ENCODE data around the gene PLK5.
"Not testable (repeated sequence)": the region's sequence is repeated elsewhere in the genome, so short reads cannot be mapped to it uniquely, and the experiment has no call there.

Gene PLK5

DNA sequence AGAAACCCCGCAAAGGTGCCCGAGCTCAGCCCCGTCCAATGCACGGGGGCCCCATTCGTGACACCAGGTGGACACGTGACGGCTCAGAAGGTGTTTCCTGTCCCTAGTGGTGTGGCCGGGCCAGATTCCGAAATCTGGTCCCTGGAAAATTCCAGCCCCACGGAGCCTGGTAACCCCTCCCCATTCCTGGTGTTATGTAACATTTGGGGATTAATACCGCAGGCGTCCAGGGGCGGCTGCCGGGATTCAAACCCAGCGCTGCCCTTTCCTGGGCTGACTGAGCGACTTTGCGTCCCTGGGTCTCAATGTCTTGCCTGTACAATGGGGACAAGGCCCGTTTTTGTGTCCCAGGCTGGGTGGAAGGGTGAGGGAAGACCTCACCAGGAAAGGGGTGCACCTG is 1.0 kb upstream of the PLK5 start:
- H3K27ac Mint-ChIP-seq = no peak overlapping the region

DNA sequence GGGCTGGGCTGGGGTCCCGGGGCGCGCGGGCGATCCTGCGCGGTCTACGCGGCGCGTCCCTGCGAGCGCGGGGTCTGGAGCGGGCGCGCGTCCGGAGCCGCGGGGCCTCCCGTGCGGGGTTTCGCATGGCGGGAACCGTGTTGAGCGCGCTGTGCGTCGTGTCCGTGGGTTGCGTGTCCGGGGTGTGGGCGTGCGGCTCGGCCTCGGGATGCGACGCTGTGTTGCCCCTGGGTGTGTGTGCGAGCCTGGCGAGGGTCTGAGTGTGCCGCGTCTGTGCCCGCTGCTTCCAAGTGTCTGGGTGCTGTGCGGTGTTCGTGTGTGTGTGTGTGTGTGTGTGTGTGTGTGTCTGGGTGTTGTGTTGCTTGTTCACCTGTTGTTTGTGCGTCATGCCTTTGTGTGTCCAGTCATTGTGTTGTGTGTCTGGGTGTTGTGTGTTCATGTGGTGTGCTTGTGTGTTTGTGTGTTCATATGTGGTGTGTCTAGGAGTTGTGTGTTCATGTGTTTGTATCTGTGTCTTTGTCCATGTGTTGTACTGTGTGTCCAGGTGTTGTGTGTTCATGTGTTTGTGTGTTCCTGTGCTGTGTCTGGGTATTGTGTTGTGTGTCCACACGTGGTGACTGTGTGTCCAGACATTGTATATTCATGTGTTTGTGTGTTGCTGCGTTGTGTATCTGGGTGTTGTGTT is 552 bp downstream of the PLK5 start:
- no peak overlapping the region for H3K4me3 Mint-ChIP-seq

More for the DNA sequence above, 1.0 kb upstream of the PLK5 start:
- Mint-ChIP-seq H3K27me3 (ENCODE audit: low read depth) (peaks cover 26% of the 10 kb centered on the region), H3K9me3 (no peaks in the 10 kb centered on the region), H3K4me3 (no peak overlapping the region), H3K4me1 (ENCODE audit: low read depth) (no peaks in the 10 kb centered on the region), H3K36me3 (ENCODE audit: low read depth) (no peaks in the 10 kb centered on the region)

DNA sequence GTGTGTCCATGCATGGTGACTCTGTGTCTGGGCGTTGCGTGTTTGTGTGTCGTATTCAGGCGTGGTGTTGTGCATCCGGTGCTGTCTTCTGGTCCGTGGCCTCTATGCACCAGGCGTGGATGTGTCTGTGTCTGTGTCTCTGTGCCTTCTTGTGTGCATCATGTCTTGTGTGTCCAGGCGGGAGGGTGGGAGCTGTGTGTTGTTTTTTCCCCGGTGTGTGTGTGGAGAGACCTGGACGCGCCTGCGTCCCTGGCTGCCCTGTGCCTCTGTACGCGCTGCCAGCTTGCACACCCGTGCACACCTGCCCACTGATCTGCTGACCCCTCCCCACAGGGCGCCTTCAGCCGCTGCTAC is 1.1 kb downstream of the PLK5 start:
- H3K4me3 Mint-ChIP-seq = no peak overlapping the region
- no peaks in the 10 kb centered on the region for H3K4me1 Mint-ChIP-seq (ENCODE audit: low read depth)
- H3K27me3 Mint-ChIP-seq (ENCODE audit: low read depth) = peaks cover 26% of the 10 kb centered on the region
- H3K9me3 Mint-ChIP-seq = no peaks in the 10 kb centered on the region
- no peaks in the 10 kb centered on the region for H3K36me3 Mint-ChIP-seq (ENCODE audit: low read depth)
- H3K27ac Mint-ChIP-seq = no peak overlapping the region

More for the DNA sequence above, 552 bp downstream of the PLK5 start:
- Mint-ChIP-seq H3K27ac (no peak overlapping the region), H3K4me1 (ENCODE audit: low read depth) (no peaks in the 10 kb centered on the region), H3K36me3 (ENCODE audit: low read depth) (no peaks in the 10 kb centered on the region), H3K27me3 (ENCODE audit: low read depth) (peaks cover 26% of the 10 kb centered on the region), H3K9me3 (no peaks in the 10 kb centered on the region)

DNA sequence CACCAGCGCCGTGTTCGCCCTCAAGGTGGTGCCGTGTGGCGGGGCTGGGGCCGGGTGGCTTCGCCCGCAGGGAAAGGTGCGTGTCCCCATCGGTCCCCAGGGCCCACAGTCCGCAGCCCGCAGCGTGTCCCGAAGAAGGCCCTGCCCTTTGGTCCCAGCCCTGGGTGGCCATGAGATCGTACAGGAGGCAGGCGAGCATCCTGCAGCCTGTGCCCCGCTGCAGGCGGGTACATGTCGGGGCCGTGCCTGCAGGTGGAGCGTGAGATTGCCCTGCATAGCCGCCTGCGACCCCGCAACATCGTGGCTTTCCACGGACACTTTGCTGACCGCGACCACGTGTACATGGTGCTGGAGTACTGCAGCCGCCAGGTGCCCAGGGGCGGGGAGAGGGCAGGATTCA is 1.5 kb downstream of the PLK5 start:
- no peak overlapping the region for H3K27ac Mint-ChIP-seq
- no peaks in the 10 kb centered on the region for H3K36me3 Mint-ChIP-seq (ENCODE audit: low read depth)
- no peak overlapping the region for H3K4me3 Mint-ChIP-seq
- H3K27me3 Mint-ChIP-seq (ENCODE audit: low read depth) = peaks cover 26% of the 10 kb centered on the region
- H3K9me3 Mint-ChIP-seq = no peaks in the 10 kb centered on the region
- H3K4me1 Mint-ChIP-seq (ENCODE audit: low read depth) = no peaks in the 10 kb centered on the region

DNA sequence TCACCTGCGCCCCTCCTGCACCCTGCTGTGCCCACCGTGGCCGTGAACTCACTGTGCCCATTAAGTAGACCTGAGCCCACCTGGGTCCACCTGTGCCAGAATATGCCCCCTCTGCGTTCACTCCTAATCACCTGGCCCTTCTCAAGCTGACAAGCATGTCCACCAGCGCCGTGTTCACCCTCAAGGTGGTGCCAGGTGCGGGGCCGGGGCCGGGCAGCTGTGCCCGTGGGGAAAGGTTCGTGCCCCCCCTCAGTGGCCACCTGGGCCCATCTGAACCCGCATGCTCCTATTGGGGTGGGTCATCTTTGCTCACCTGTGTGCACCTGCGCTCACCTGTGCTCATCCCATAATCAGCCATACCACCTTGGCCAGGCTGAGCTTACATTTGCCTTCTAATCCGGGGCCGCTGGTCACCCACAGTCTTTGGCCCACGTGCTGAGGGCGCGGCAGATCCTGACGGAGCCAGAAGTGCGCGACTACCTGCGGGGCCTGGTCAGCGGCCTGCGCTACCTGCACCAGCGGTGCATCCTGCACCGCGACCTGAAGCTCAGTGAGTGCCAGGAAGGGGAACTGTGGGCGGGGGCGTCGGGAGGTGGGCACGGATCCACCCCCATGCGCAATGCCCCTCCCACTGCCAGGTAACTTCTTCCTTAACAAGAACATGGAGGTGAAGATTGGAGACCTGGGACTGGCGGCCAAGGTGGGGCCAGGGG is 2.3 kb downstream of the PLK5 start:
- no peak overlapping the region for H3K27ac Mint-ChIP-seq

DNA sequence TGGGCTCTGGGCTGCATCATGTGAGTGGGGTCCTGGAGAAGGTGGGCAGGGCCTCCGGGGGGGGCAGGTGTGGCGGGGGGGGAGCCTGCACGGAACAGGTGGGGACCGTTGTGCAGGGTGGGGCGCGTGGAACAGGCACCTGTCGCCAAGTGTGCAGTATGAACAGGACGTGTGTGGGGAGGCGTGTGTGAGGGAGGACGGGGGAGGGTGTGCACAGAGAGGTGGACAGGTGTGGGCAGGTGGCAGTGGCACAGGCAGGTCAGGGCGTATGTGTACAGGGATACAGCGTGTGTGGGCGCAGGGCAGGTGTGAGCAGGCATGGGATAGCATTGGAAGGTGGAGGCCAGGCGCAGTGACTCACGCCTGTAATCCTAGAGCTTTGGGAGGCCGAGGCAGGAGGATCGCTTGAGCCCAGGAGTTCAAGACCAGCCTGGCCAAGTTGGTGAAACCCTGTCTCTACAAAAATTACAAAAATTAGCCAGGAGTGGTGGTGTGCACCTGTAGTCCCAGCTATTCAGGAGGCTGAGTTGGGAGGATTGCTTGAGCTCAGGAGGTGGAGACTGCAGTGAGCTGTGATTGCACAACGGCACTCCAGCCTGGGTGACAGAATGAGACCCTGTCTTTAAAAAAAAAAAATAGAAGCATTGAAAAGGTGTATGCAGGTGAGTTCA is 3.2 kb downstream of the PLK5 start:
- H3K4me3 Mint-ChIP-seq = no peak overlapping the region
- peaks cover 26% of the 10 kb centered on the region for H3K27me3 Mint-ChIP-seq (ENCODE audit: low read depth)
- H3K27ac Mint-ChIP-seq = no peak overlapping the region
- H3K4me1 Mint-ChIP-seq (ENCODE audit: low read depth) = no peaks in the 10 kb centered on the region
- no peaks in the 10 kb centered on the region for H3K36me3 Mint-ChIP-seq (ENCODE audit: low read depth)
- no peaks in the 10 kb centered on the region for H3K9me3 Mint-ChIP-seq

More for the DNA sequence above, 2.3 kb downstream of the PLK5 start:
- Mint-ChIP-seq H3K9me3 (no peaks in the 10 kb centered on the region), H3K4me1 (ENCODE audit: low read depth) (no peaks in the 10 kb centered on the region), H3K36me3 (ENCODE audit: low read depth) (no peaks in the 10 kb centered on the region), H3K27me3 (ENCODE audit: low read depth) (peaks cover 26% of the 10 kb centered on the region), H3K4me3 (no peak overlapping the region)

DNA sequence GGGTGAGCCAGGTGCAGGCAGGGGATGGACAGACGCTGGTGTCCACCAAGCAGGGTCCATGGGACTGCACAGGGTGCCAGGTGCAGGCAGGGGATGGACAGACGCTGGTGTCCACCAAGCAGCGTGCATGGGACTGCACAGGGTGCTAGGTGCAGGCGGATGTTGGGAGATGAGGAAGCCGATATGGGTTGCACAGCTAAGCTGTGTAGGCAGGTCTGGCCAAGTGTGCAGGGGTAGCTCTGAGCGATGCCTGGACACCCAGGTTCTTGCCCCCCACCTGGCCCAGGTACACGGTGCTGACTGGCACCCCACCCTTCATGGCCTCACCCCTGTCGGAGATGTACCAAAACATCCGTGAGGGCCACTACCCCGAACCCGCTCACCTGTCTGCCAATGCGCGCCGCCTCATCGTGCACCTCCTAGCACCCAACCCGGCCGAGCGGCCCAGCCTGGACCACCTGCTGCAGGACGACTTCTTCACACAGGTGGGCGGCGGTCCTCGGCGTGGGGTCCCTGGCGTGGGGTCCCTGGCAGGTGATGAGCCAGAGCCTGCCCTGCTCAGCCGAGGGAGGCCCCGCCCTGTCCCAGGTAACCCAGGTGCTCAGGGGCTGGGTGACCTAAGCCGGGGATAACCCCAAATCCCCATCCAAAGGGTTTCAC is 3.9 kb downstream of the PLK5 start:
- Mint-ChIP-seq H3K4me3 (no peak overlapping the region), H3K27ac (no peak overlapping the region), H3K36me3 (ENCODE audit: low read depth) (no peaks in the 10 kb centered on the region), H3K9me3 (no peaks in the 10 kb centered on the region), H3K4me1 (ENCODE audit: low read depth) (no peaks in the 10 kb centered on the region), H3K27me3 (ENCODE audit: low read depth) (peaks cover 26% of the 10 kb centered on the region)

DNA sequence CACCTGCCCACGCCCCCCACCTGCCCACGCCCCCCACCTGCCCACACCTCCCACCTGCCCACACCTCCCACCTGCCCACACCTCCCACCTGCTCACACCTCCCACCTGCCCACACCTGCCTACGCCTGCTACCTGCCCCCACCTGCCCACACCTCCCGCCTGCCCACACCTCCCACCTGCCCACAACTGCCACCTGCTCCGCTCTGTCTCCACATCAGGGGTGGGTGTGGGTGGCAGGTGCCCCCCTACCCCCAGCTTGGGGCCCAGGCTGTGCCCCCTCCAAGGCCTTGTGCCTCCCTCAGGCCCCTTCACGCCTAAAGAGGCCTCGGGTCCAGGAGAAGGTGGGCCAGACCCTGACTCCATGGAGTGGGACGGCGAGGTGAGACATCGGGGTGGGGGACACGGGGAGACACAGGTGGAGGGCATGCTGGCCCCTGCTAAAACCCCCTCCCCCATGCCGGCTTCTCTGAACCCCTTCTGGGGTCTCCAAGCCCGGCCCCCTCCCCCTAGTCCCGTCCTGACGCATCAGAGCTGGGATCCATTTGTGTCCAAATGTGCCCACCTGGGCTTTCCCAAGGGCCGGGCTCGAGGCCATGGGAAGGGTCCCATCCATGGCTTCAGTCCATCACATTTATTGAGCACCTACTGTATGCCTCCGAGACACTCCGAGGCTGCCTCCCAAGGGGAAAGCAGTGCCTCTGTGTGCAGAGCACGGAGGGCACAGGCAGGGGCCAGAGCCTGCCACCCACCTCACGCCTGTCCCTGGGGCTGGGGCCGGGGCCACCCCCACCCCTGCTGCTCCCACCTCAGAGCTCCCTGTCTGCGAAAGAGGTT is 4.9 kb downstream of the PLK5 start:
- Mint-ChIP-seq H3K4me1 (ENCODE audit: low read depth) (no peaks in the 10 kb centered on the region), H3K9me3 (no peaks in the 10 kb centered on the region), H3K4me3 (no peak overlapping the region), H3K36me3 (ENCODE audit: low read depth) (no peaks in the 10 kb centered on the region), H3K27ac (no peak overlapping the region), H3K27me3 (ENCODE audit: low read depth) (peaks cover 18% of the 10 kb centered on the region)

DNA sequence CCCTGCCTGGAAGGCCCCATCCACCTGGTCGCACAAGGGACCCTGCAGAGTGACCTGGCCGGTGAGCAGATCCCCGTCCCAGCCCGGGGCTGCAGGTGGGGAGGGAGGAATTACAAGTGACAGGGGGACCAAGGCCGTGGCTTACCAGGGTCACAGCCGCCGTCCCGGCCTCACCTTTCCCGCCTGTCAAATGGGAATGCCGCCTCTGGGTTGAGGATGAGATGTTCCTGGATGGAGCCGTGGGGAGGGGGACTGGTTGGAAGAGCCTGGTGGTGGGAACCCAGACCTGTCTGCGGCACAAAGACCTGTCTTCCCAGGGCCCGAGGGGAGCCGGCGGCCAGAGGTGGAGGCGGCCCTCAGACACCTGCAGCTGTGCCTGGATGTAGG is 5.5 kb downstream of the PLK5 start:
- H3K9me3 Mint-ChIP-seq = no peaks in the 10 kb centered on the region
- no peaks in the 10 kb centered on the region for H3K4me1 Mint-ChIP-seq (ENCODE audit: low read depth)
- no peak overlapping the region for H3K4me3 Mint-ChIP-seq
- peaks cover 15% of the 10 kb centered on the region for H3K27me3 Mint-ChIP-seq (ENCODE audit: low read depth)
- no peak overlapping the region for H3K27ac Mint-ChIP-seq
- no peaks in the 10 kb centered on the region for H3K36me3 Mint-ChIP-seq (ENCODE audit: low read depth)

DNA sequence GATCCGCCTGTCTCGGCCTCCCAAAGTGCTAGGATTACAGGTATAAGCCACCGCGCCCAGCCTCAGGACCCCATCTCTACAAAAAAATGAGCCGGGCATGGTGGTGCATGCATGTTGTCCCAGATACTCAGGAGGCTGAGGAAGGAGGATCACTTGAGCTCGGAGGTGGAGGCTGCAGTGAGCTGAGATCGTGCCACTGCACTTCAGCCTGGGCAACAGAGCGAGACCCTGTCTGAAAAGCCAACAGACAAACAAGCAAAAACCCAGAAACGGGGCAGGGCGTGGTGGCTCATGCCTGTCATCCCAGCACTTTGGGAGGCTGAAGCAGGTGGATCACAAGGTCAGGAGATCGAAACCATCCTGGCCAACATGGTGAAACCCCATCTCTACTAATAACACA is 7.0 kb downstream of the PLK5 start:
- H3K27ac Mint-ChIP-seq; H3K27me3 Mint-ChIP-seq (ENCODE audit: low read depth); H3K4me3 Mint-ChIP-seq; H3K36me3 Mint-ChIP-seq (ENCODE audit: low read depth); H3K9me3 Mint-ChIP-seq; H3K4me1 Mint-ChIP-seq (ENCODE audit: low read depth): not testable (repeated sequence)

DNA sequence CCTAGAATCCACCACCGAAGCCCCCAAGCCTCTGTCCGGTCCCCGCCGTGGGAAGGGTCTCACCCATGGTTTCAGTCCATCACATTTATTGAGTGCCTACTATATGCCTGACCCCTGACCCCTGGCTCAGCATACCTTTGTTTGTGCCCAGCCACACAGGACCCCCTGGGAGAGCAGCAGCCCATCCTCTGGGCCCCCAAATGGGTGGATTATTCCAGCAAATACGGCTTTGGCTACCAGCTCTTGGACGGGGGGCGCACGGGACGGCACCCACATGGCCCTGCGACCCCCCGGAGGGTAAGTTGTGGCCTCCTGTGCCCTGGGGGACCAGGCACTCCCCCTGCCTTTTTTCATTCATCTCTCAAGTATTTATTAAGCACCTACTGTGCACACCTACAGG is 7.7 kb downstream of the PLK5 start:
- H3K27ac Mint-ChIP-seq = no peak overlapping the region

DNA sequence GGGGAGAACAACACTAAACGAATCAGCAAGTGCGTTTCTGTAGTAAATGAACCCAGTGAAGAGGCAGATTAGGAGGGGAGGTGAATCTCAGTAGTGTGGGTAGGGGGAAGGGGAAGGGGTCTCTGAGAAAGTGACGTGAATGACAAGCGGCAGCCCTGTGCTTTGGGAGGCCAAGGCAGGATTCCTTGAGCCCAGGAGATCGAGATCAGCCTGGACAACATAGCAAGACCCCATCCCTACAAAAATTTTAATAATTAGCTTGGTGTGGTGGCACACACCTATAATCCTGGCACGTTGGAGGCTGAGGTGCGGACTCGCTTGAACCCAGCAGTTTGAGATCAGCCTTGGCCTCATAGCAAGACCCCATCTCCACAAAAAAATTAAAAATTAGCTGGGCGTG is 8.1 kb downstream of the PLK5 start:
- no peaks in the 10 kb centered on the region for H3K9me3 Mint-ChIP-seq
- H3K36me3 Mint-ChIP-seq (ENCODE audit: low read depth) = no peaks in the 10 kb centered on the region
- H3K27me3 Mint-ChIP-seq (ENCODE audit: low read depth) = no peaks in the 10 kb centered on the region
- no peak overlapping the region for H3K27ac Mint-ChIP-seq
- H3K4me1 Mint-ChIP-seq (ENCODE audit: low read depth) = no peaks in the 10 kb centered on the region
- H3K4me3 Mint-ChIP-seq = no peak overlapping the region

More for the DNA sequence above, 7.7 kb downstream of the PLK5 start:
- Mint-ChIP-seq H3K4me1 (ENCODE audit: low read depth) (no peaks in the 10 kb centered on the region), H3K36me3 (ENCODE audit: low read depth) (no peaks in the 10 kb centered on the region), H3K4me3 (no peak overlapping the region), H3K27me3 (ENCODE audit: low read depth) (no peaks in the 10 kb centered on the region), H3K9me3 (no peaks in the 10 kb centered on the region)

DNA sequence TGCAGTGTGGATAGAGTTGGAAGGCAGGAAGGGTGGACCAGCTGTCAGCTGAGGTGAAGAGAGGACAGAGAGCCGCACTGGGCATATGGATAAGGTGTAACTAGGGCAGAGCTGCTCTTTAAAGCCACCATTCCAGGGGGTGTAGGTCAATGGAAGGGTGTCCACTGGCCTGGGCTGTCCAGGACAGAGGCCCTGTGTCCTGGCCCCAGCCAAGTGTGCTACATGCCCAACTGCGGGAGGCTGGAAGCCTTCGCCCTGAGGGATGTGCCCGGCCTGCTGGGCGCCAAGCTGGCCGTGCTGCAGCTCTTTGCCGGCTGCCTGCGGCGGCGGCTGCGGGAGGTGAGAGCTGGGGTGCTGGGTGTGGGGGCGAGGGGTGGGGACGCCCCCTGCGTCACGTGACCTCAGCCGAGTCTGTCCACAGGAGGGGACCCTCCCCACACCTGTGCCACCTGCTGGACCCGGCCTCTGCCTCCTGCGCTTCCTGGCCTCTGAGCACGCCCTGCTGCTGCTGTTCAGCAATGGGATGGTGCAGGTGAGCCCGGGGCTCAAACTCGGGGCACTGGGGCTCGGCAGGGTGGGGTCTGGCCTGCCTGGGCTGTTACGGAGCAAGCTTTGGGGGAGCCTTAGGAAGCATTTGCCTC is 9.8 kb downstream of the PLK5 start:
- Mint-ChIP-seq H3K27ac (no peak overlapping the region), H3K4me3 (no peak overlapping the region), H3K9me3 (no peaks in the 10 kb centered on the region), H3K27me3 (ENCODE audit: low read depth) (no peaks in the 10 kb centered on the region), H3K36me3 (ENCODE audit: low read depth) (no peaks in the 10 kb centered on the region), H3K4me1 (ENCODE audit: low read depth) (no peaks in the 10 kb centered on the region)

DNA sequence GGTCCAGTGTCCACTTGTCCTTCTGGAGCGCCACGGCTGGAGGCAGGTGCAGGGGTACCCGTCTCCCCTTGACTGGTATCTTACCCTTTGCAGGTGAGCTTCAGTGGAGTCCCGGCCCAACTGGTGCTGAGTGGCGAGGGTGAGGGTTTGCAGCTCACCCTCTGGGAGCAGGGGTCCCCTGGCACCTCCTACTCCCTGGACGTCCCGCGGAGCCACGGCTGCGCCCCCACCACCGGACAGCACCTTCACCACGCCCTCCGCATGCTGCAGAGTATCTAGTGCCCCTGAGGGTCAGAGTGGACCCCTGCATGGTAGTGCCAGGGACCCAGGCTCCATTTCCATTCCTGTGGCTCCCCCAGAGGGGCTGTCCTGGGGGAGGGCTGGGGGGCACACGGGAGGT is 11.1 kb downstream of the PLK5 start:
- Mint-ChIP-seq H3K36me3 (ENCODE audit: low read depth) (no peaks in the 10 kb centered on the region), H3K27ac (no peak overlapping the region), H3K9me3 (no peaks in the 10 kb centered on the region), H3K4me3 (no peak overlapping the region), H3K27me3 (ENCODE audit: low read depth) (no peaks in the 10 kb centered on the region), H3K4me1 (ENCODE audit: low read depth) (no peaks in the 10 kb centered on the region)
